Transverse colon (tissue), 4 donors: ENCODE results near the gene PDZK1IP1. TPM values are rescaled to one million over a fixed set of nuclear protein-coding genes. Genes with fewer than 3 reads are reported as not detected.

Experiments used
- DNase-seq: peaks from one replicate; pipeline ENCODE4 v3.0.0-alpha.2; 2019
- H3K27ac ChIP-seq, 4 donors: fragments of 200-600 bp; sonication (generic); 2 replicates each; pipeline ENCODE4 v1.5.1; 2016 to 2018; ENCODE audit warnings: inconsistent platforms in 4 of 4
- H3K27me3 ChIP-seq: fragments of 200-600 bp; sonication (generic); 2 replicates; pipeline ENCODE4 v1.5.1; 2017; ENCODE audit warnings: inconsistent platforms
- H3K36me3 ChIP-seq, 4 donors: fragments of 200-600 bp; sonication (generic); 2 replicates each; pipeline ENCODE4 v1.5.1; 2017 to 2019; ENCODE audit warnings: inconsistent platforms in 4 of 4
- H3K4me1 ChIP-seq, 4 donors: fragments of 200-600 bp; sonication (generic); 2 replicates each; pipeline ENCODE4 v1.5.1; 2017 to 2020; ENCODE audit warnings: inconsistent platforms in 4 of 4
- H3K4me3 ChIP-seq, 4 donors: fragments of 200-600 bp; sonication (generic); 1 replicate in 1 of 4; 2 replicates in 3 of 4; pipeline versions ENCODE4 v1.5.1 to v1.6.1; 2017 to 2019; ENCODE audit warnings: inconsistent platforms in 4 of 4
- H3K9me3 ChIP-seq, 2 donors: fragments of 200-600 bp; sonication (generic); 2 replicates each; pipeline ENCODE4 v1.5.1; 2017 to 2019; ENCODE audit warnings: inconsistent platforms in 2 of 2
- CTCF ChIP-seq, 5 experiments: fragments of 200-600 bp in 3 of 5; fragments of 450-650 bp in 2 of 5; sonication (generic) in 3 of 5; IDR thresholded peaks; 1 replicate in 2 of 5; 2 replicates in 3 of 5; pipeline ENCODE4 v1.5.1; 2016 to 2017; ENCODE audit warnings: antibody characterized with exemption in 5 of 5, inconsistent platforms in 3 of 5, mild to moderate bottlenecking in 2 of 5, moderate library complexity in 1 of 5
- EP300 ChIP-seq: sonication (generic); formaldehyde crosslinking; IDR thresholded peaks from one replicate; pipeline ENCODE4 v1.6.1; 2017; ENCODE audit warnings: antibody characterized with exemption, low read depth
- POLR2A ChIP-seq: fragments of 450-650 bp; IDR thresholded peaks from one replicate; pipeline ENCODE4 v1.6.1; 2016; ENCODE audit warnings: antibody characterized with exemption, mild to moderate bottlenecking, moderate library complexity
- POLR2AphosphoS5 ChIP-seq, 3 donors: sonication (generic); formaldehyde crosslinking; IDR thresholded peaks; one replicate each; pipeline ENCODE4 v1.6.1; 2016; ENCODE audit warnings: antibody characterized with exemption in 3 of 3
- WGBS, 2 donors: methylation state at CpG; one replicate each; pipeline ENCODE4 v1.1.5; 2018; ENCODE audit warnings: low coverage in 1 of 2; 5-methylcytosine and 5-hydroxymethylcytosine counted together
- in situ Hi-C, 4 donors: fragments of 200-750 bp; cut with MboI; loops; one replicate each; pipeline versions ENCODE4 v1.15.0 to v1.15.1; 2017; ENCODE audit warnings: low sequenced_read_pairs in 3 of 4, low pct_ligation_motif_present in 1 of 4, low pct_unique_long_range_greater_than_20kb in 1 of 4
- intact Hi-C: fragments of 100-400 bp; cut with DNase I; formaldehyde crosslinking; loops from one replicate; pipeline ENCODE4 v1.15.1; 2023; ENCODE audit warnings: low total_unique reads
- total RNA-seq, 4 donors: library from RNA; depleted of rRNA; stranded (reverse); fragments of >200 nt; gene quantifications; one replicate each; pipeline ENCODE4 v1.1.0, GENCODE V29; 2016

Gene PDZK1IP1
- total RNA-seq, 4 donors from 2014 or later, result 16.5 to 228 (median 148) TPM

- in situ Hi-C loops (no loop called here), intact Hi-C loops (no loop called here)
- 1% methylated on average over 50 of the region's 79 CpGs; no CpG with 5 or more reads in 1 of the 2 donors for WGBS, 2 donors
- no peaks in the 10 kb centered on the region for H3K9me3 ChIP-seq
- peaks cover 8 to 25% (median 16%) of the 10 kb centered on the region in 4 donors for H3K4me1 ChIP-seq
- peaks cover 93% of the 10 kb centered on the region for H3K27me3 ChIP-seq
- H3K27ac ChIP-seq, result no peak overlapping the region
- H3K4me3 ChIP-seq, result peak overlapping the region in 2 of 4 donors; percentile 22 to 38
- no peak for TF ChIP-seq POLR2AphosphoS5 (IDR thresholded peaks at IDR 0.05)
- no peak for TF ChIP-seq CTCF (IDR thresholded peaks at IDR 0.05)
- no peak for TF ChIP-seq POLR2A
- no peak for TF ChIP-seq EP300
- no peaks in the 10 kb centered on the region for H3K36me3 ChIP-seq
- no peak for DNase-seq
Measured at GRCh38 chr1:47225430-47226100, 35.7 kb upstream of the PDZK1IP1 start.

GRCh38 chr1:47224676-47225399 is 35.0 kb upstream of the PDZK1IP1 start:
- no peak for DNase-seq
- Histone ChIP-seq H3K9me3 (no peaks in the 10 kb centered on the region), H3K36me3 (no peaks in the 10 kb centered on the region), H3K4me1 (peaks cover 8 to 21% (median 15%) of the 10 kb centered on the region in 4 donors), H3K4me3 (peak overlapping the region in 2 of 4 donors; percentile 22 to 38), H3K27me3 (peaks cover 86% of the 10 kb centered on the region), H3K27ac (no peak overlapping the region)
- intact Hi-C loops (no loop called here), in situ Hi-C loops (no loop called here)
- no peak for TF ChIP-seq POLR2A
- 15% methylated on average over 30 of the region's 30 CpGs; no CpG with 5 or more reads in 1 of the 2 donors for WGBS, 2 donors

GRCh38 chr1:47223921-47224675 is 34.3 kb upstream of the PDZK1IP1 start:
- intact Hi-C loops (no loop called here), in situ Hi-C loops (no loop called here)
- Histone ChIP-seq H3K27ac (no peak overlapping the region), H3K36me3 (no peaks in the 10 kb centered on the region), H3K4me1 (peaks cover 8 to 14% (median 13%) of the 10 kb centered on the region in 4 donors), H3K9me3 (no peaks in the 10 kb centered on the region), H3K4me3 (no peak overlapping the region), H3K27me3 (peaks cover 79% of the 10 kb centered on the region)
- DNase-seq, result no peak
- 40% methylated on average over 9 of the region's 9 CpGs; no CpG with 5 or more reads in 1 of the 2 donors for WGBS, 2 donors
- TF ChIP-seq POLR2AphosphoS5 (IDR thresholded peaks at IDR 0.05) (no peak), CTCF (IDR thresholded peaks at IDR 0.05) (no peak), EP300 (no peak), POLR2A (no peak)

DNA sequence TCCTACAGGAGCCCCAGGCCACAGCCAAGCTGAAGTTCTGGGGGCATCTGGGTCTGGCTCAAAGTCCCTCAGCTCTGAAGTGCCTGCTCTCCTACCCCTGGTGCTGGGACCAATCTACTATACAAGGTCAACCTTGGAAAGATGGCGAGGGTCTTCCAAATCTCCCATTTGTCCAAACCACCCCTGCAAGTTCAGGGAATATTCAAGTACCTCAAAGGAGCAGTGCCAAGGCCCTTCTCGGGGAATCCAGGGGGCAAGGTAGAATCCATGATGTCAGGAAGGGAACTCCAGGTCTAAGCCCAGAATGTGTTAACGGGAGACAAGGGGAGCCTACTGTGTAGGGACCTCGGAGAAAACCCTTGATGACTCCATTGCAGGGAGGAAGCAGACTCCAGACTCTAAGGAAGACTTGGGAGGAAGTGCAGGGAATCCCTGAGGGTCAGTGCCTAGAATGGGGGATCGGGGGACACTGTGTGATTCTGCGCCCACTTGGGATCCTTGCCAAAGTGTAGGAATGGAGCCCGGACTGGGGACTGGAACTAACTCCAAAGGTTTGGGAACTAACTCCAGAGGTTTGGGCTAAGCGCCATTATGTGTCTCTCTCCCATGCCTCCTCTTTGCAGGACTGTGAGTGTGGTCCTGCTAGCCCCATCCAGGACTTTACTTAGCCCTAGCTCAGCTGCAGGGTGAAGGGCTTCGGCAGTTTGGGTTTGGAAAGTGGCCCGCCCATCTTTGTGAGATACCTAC is 33.5 kb upstream of the PDZK1IP1 start:
- Histone ChIP-seq H3K4me1 (peaks cover 8 to 14% (median 13%) of the 10 kb centered on the region in 4 donors), H3K4me3 (no peak overlapping the region), H3K27ac (no peak overlapping the region), H3K27me3 (peaks cover 71% of the 10 kb centered on the region), H3K9me3 (no peaks in the 10 kb centered on the region), H3K36me3 (no peaks in the 10 kb centered on the region)
- 61 to 80% methylated on average over 1 to 10 of the region's 10 CpGs for WGBS, 2 donors
- DNase-seq, result no peak
- intact Hi-C loops (no loop called here), in situ Hi-C loops (no loop called here)
- TF ChIP-seq POLR2A (no peak), CTCF (IDR thresholded peaks at IDR 0.05) (no peak), POLR2AphosphoS5 (IDR thresholded peaks at IDR 0.05) (no peak), EP300 (no peak)
